BLaER1 treated with 17β-estradiol and CSF1 and Interleukin-3, amounts not matched to agents 10 nM and 100 nM (cell line): Measurements from ENCODE around the gene IL31RA.
"Not testable (repeated sequence)": the region's sequence is repeated elsewhere in the genome, so short reads cannot be mapped to it uniquely, and the experiment has no call there.

Experiments used
- H3K27ac ChIP-seq, 11 experiments: shearing (Covaris generic); formaldehyde crosslinking; 2 replicates each; pipeline ENCODE4 v1.8.1; 2022
- H3K27me3 ChIP-seq, 11 experiments: shearing (Covaris generic); formaldehyde crosslinking; 2 replicates each; pipeline ENCODE4 v1.8.1; 2022
- H3K36me3 ChIP-seq, 11 experiments: shearing (Covaris generic); formaldehyde crosslinking; 2 replicates each; pipeline ENCODE4 v1.8.1; 2022
- H3K4me1 ChIP-seq, 10 experiments: shearing (Covaris generic); formaldehyde crosslinking; 2 replicates each; pipeline ENCODE4 v1.8.1; 2022
- H3K4me2 ChIP-seq, 11 experiments: shearing (Covaris generic); formaldehyde crosslinking; 2 replicates each; pipeline ENCODE4 v1.8.1; 2022
- H3K4me3 ChIP-seq, 10 experiments: shearing (Covaris generic); formaldehyde crosslinking; 2 replicates each; pipeline ENCODE4 v1.8.1; 2022
- H3K9ac ChIP-seq, 11 experiments: shearing (Covaris generic); formaldehyde crosslinking; 2 replicates each; pipeline ENCODE4 v1.8.1; 2022
- H3K9me3 ChIP-seq, 11 experiments: shearing (Covaris generic); formaldehyde crosslinking; replicated peaks in 1 of 11; 2 replicates each; pipeline ENCODE4 v1.8.1; 2022
- H4K20me1 ChIP-seq, 11 experiments: shearing (Covaris generic); formaldehyde crosslinking; 2 replicates each; pipeline ENCODE4 v1.8.1; 2022
- Cebpa-rat ChIP-seq, 11 experiments: shearing (Covaris generic); IDR thresholded peaks; 2 replicates each; pipeline ENCODE4 v1.8.1; 2022

The IL31RA gene

GRCh38 chr5:55850839-55851674 is at the start of gene IL31RA:
IL31RA (plus strand) TSS chr5:55851357; CDS start chr5:55851571, 214 bp downstream.
- no peak within 1 kb of the TSS for H3K4me3 ChIP-seq
- no peaks in the 10 kb centered on the region for H3K27me3 ChIP-seq
- H3K4me2 ChIP-seq: peak within 1 kb of the TSS in 4 of 11 experiments; percentile 49 to 82 (median 62); a peak in 8 of 22 replicates
- H3K9ac ChIP-seq: no peak within 1 kb of the TSS
- TF ChIP-seq Cebpa-rat (IDR thresholded peaks at IDR 0.05): no peak
- H3K27ac ChIP-seq: peak within 1 kb of the TSS in 3 of 11 experiments; percentile 50 to 62 (median 61); a peak in 4 of 22 replicates
- H4K20me1 ChIP-seq: no peaks in the 10 kb centered on the region
- H3K4me1 ChIP-seq: peaks cover 8 to 55% (median 33%) of the 10 kb centered on the region in 10 experiments; a peak in 19 of 20 replicates
- H3K9me3 ChIP-seq: peaks cover 0 to 4% (median 0%) of the 10 kb centered on the region in 11 experiments; a peak in 5 of 22 replicates
- no peaks in the 10 kb centered on the region for H3K36me3 ChIP-seq

GRCh38 chr5:55808814-55809213 is 42.3 kb upstream of the IL31RA start:
- H3K4me1 ChIP-seq, H3K36me3 ChIP-seq, H3K27me3 ChIP-seq, H3K27ac ChIP-seq, H3K4me3 ChIP-seq, H3K9ac ChIP-seq, H4K20me1 ChIP-seq, H3K4me2 ChIP-seq: not testable (repeated sequence)
- H3K9me3 ChIP-seq: peaks cover 0 to 19% (median 11%) of the 10 kb centered on the region in 11 experiments; a peak in 16 of 22 replicates

- not testable (repeated sequence) for H3K27ac ChIP-seq, H3K36me3 ChIP-seq, H3K27me3 ChIP-seq, H4K20me1 ChIP-seq, H3K9ac ChIP-seq, H3K9me3 ChIP-seq, H3K4me3 ChIP-seq
- H3K4me2 ChIP-seq: peak overlapping the region in 3 of 11 experiments; percentile 23 to 35 (median 24); a peak in 3 of 22 replicates
- peaks cover 0 to 10% (median 0%) of the 10 kb centered on the region in 10 experiments; a peak in 4 of 20 replicates for H3K4me1 ChIP-seq
Observed at GRCh38 chr5:55815939-55816338, 35.2 kb upstream of the IL31RA start.

- peak overlapping the region in 3 of 11 experiments; percentile 23 to 35 (median 24); a peak in 4 of 22 replicates for H3K4me2 ChIP-seq
- H3K27ac ChIP-seq: no peak overlapping the region
- H3K9ac ChIP-seq: no peak overlapping the region
- H3K36me3 ChIP-seq: no peaks in the 10 kb centered on the region
- H3K4me1 ChIP-seq: peaks cover 0 to 10% (median 0%) of the 10 kb centered on the region in 10 experiments; a peak in 4 of 20 replicates
- no peaks in the 10 kb centered on the region for H4K20me1 ChIP-seq
- no peak overlapping the region for H3K4me3 ChIP-seq
- no peak for TF ChIP-seq Cebpa-rat (IDR thresholded peaks at IDR 0.05)
- H3K27me3 ChIP-seq: no peaks in the 10 kb centered on the region
- peaks cover 0 to 1% (median 0%) of the 10 kb centered on the region in 11 experiments; a peak in 7 of 22 replicates for H3K9me3 ChIP-seq
Observed at GRCh38 chr5:55816342-55816741, 34.8 kb upstream of the IL31RA start.

GRCh38 chr5:55817030-55817429 is 34.1 kb upstream of the IL31RA start:
- H3K9ac ChIP-seq: no peak overlapping the region
- H3K36me3 ChIP-seq: no peaks in the 10 kb centered on the region
- no peak overlapping the region for H3K4me2 ChIP-seq
- peaks cover 0 to 10% (median 0%) of the 10 kb centered on the region in 10 experiments; a peak in 4 of 20 replicates for H3K4me1 ChIP-seq
- no peak overlapping the region for H3K4me3 ChIP-seq
- no peaks in the 10 kb centered on the region for H4K20me1 ChIP-seq
- TF ChIP-seq Cebpa-rat (IDR thresholded peaks at IDR 0.05): no peak
- H3K27ac ChIP-seq: no peak overlapping the region
- no peaks in the 10 kb centered on the region for H3K27me3 ChIP-seq
- H3K9me3 ChIP-seq: peaks cover 4 to 8% (median 7%) of the 10 kb centered on the region in 11 experiments; a peak in 17 of 22 replicates

- Histone ChIP-seq H3K4me3 (no peak overlapping the region), H3K4me1 (peaks cover 0 to 10% (median 0%) of the 10 kb centered on the region in 10 experiments; a peak in 4 of 20 replicates), H3K4me2 (no peak overlapping the region), H3K9ac (no peak overlapping the region), H4K20me1 (no peaks in the 10 kb centered on the region), H3K27ac (no peak overlapping the region), H3K9me3 (peaks cover 5 to 10% (median 8%) of the 10 kb centered on the region in 11 experiments; a peak in 17 of 22 replicates), H3K36me3 (no peaks in the 10 kb centered on the region), H3K27me3 (no peaks in the 10 kb centered on the region)
- TF ChIP-seq Cebpa-rat (IDR thresholded peaks at IDR 0.05): no peak
Observed at GRCh38 chr5:55820488-55820887, 30.7 kb upstream of the IL31RA start.

- H3K4me3 ChIP-seq: no peak overlapping the region
- no peaks in the 10 kb centered on the region for H3K27me3 ChIP-seq
- peaks cover 0 to under 1% (median 0%) of the 10 kb centered on the region in 10 experiments; a peak in 2 of 20 replicates for H3K4me1 ChIP-seq
- H3K36me3 ChIP-seq: no peaks in the 10 kb centered on the region
- peaks cover 5 to 10% (median 8%) of the 10 kb centered on the region in 11 experiments; a peak in 17 of 22 replicates for H3K9me3 ChIP-seq
- no peak overlapping the region for H3K27ac ChIP-seq
- H3K9ac ChIP-seq: no peak overlapping the region
- no peak for TF ChIP-seq Cebpa-rat (IDR thresholded peaks at IDR 0.05)
- no peak overlapping the region for H3K4me2 ChIP-seq
- H4K20me1 ChIP-seq: no peaks in the 10 kb centered on the region
Observed at GRCh38 chr5:55821731-55822512, 29.2 kb upstream of the IL31RA start.

- Histone ChIP-seq H3K27me3 (no peaks in the 10 kb centered on the region), H3K4me2 (no peak overlapping the region), H3K9me3 (peaks cover 5 to 10% (median 8%) of the 10 kb centered on the region in 11 experiments; a peak in 17 of 22 replicates), H3K27ac (no peak overlapping the region), H3K4me3 (no peak overlapping the region), H4K20me1 (no peaks in the 10 kb centered on the region), H3K9ac (no peak overlapping the region), H3K36me3 (no peaks in the 10 kb centered on the region), H3K4me1 (no peaks in the 10 kb centered on the region)
- no peak for TF ChIP-seq Cebpa-rat (IDR thresholded peaks at IDR 0.05)
Observed at GRCh38 chr5:55823151-55823796, 27.9 kb upstream of the IL31RA start.
